Measurements from ENCODE around the gene LINGO1.

GRCh38 chr15:77628010-77628409 is 4.7 kb downstream of the LINGO1 start:
- TF ChIP-seq POLR2A (IDR thresholded peaks at IDR 0.05) (no peak), CTCF (IDR thresholded peaks at IDR 0.05) (no peak)

All from thyroid gland (tissue), 4 donors.